ENCODE measurements around the gene NINJ1.
"Not testable (repeated sequence)": the region's sequence is repeated elsewhere in the genome, so short reads cannot be mapped to it uniquely, and the experiment has no call there.

The NINJ1 gene

GRCh38 chr9:93105620-93106019, 28.4 kb downstream of the NINJ1 start:
- TF ChIP-seq, protein P1, sequence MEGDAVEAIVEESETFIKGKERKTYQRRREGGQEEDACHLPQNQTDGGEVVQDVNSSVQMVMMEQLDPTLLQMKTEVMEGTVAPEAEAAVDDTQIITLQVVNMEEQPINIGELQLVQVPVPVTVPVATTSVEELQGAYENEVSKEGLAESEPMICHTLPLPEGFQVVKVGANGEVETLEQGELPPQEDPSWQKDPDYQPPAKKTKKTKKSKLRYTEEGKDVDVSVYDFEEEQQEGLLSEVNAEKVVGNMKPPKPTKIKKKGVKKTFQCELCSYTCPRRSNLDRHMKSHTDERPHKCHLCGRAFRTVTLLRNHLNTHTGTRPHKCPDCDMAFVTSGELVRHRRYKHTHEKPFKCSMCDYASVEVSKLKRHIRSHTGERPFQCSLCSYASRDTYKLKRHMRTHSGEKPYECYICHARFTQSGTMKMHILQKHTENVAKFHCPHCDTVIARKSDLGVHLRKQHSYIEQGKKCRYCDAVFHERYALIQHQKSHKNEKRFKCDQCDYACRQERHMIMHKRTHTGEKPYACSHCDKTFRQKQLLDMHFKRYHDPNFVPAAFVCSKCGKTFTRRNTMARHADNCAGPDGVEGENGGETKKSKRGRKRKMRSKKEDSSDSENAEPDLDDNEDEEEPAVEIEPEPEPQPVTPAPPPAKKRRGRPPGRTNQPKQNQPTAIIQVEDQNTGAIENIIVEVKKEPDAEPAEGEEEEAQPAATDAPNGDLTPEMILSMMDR (IDR thresholded peaks at IDR 0.05), result no peak
- TF ChIP-seq ZFX (IDR thresholded peaks at IDR 0.05; ENCODE audit: borderline replicate concordance), result no peak
- no peak overlapping the region for H3K27ac ChIP-seq

- not testable (repeated sequence) for H3K27ac ChIP-seq
Measured at GRCh38 chr9:93101086-93101485, 33.0 kb downstream of the NINJ1 start.

DNA sequence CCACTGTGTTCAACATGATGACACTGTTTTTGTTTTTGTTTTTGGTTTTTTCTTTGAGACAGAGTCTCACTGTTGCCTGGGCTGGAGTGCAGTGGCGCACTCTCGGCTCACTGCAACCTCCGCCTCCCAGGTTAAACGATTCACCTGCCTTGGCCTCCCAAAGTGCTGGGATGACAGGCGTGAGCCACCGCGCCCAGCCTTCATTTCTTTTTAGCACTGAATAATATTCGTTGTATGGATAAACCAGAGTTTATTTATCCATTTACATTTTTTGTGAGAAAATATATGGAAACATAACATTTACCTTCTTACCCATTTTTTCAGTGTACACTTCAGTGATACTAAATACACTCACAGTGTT, 33.8 kb downstream of the NINJ1 start:
- no peak overlapping the region for H3K27ac ChIP-seq
- TF ChIP-seq ZFX (IDR thresholded peaks at IDR 0.05; ENCODE audit: borderline replicate concordance), result no peak
- TF ChIP-seq, protein P1 (IDR thresholded peaks at IDR 0.05), result no peak

DNA sequence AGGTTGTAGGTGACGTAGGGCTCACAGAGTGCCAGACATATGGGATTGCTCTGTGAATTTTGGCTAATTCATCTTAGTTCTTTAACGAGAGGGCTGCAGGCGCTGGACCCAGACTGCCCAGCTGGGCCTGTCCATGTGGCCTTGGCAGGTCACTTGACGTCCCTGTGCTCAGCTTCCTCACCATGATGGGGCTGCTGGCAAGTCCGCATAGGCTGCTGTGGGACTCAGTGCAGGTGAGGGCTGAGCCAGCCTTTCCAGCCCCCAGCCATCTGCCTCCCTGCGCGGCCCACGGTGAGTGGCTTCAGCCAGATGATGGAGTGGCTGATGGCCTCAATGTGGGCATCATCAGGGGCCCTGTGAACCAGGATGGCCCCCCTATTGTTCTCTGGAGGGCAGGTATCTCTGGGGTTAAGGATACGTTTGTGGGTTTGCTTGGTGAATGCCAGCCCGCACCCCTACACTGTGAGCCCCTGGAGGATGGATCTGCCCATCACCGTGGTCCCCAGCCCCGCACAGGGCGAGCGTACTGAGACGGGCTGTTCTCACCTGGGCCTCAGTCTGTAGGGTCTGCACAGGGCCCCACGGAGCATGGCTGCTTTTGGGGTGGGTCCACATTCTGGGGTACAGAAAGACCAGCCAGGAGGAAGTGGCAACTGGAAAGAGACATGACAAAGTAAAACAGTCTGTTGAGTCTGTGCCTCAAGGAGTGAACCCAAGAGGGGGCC, 34.3 kb downstream of the NINJ1 start:
- no peak overlapping the region for H3K27ac ChIP-seq

DNA sequence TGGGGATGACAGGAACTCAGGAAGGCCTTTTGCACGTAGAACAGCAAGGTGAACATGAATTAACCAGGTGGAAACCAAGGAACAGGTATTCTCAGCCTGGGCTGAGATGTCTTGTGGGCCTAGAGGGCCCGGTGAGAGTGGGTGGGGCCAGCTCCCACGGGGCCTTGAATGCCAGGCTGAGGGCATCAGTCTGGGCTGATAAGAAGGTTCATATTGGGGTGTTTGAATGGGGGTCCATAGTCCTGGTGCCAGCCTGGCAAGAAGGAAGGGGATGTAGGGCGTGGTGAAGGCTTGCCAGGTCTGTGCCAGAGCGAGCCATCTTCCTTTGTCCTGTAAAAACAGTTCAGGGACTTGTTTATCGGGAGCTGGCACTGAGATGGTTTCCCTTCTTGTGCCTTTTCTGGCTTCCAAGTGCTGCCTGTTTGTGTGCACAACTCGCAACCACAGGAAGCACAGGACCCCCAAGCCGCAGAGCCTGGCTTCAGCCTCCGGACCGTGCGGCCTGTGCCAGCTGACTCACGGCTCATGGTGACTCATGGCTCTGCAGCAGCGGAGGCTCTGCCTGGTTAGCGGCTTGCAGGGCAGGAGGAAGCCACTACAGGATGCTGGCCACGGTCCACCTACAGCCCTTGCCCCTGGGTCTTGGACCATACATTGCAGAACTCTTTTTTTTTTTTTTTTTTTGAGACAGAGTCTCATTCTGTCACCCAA, 35.7 kb downstream of the NINJ1 start:
- peak overlapping the region; percentile 27; the same call in 1 of the 2 replicates for H3K27ac ChIP-seq
- TF ChIP-seq, protein P1 (IDR thresholded peaks at IDR 0.05), result no peak
- no peak for TF ChIP-seq ZFX (IDR thresholded peaks at IDR 0.05; ENCODE audit: borderline replicate concordance)

More for the DNA sequence above, 34.3 kb downstream of the NINJ1 start:
- TF ChIP-seq ZFX (IDR thresholded peaks at IDR 0.05; ENCODE audit: borderline replicate concordance), result no peak
- TF ChIP-seq, protein P1 (IDR thresholded peaks at IDR 0.05), result no peak

- TF ChIP-seq, protein P1 (IDR thresholded peaks at IDR 0.05), result no peak
- TF ChIP-seq ZFX (IDR thresholded peaks at IDR 0.05; ENCODE audit: borderline replicate concordance), result no peak
- peak overlapping the region; percentile 27 for H3K27ac ChIP-seq
Measured at GRCh38 chr9:93097511-93098201, 36.4 kb downstream of the NINJ1 start.

- TF ChIP-seq, protein P1 (IDR thresholded peaks at IDR 0.05), result no peak
- no peak for TF ChIP-seq ZFX (IDR thresholded peaks at IDR 0.05; ENCODE audit: borderline replicate concordance)
Measured at GRCh38 chr9:93096811-93097382, 37.2 kb downstream of the NINJ1 start.

More at GRCh38 chr9:93096811-93097382, 37.2 kb downstream of the NINJ1 start:
- H3K27ac ChIP-seq, result peak overlapping the region; percentile 70

Measured in 22Rv1 (cell line).